C4-2B (cell line): ENCODE measurements around the gene NDUFB4.
"Not testable (repeated sequence)": the region's sequence is repeated elsewhere in the genome, so short reads cannot be mapped to it uniquely, and the experiment has no call there.

Source experiments
- ZFX ChIP-seq: fragments of 450-650 bp; IDR thresholded peaks from 2 replicates; pipeline ENCODE4 v1.6.1; 2017
- TF ChIP-seq, protein P1 (sequence below): fragments of 450-650 bp; conservative IDR thresholded peaks from 2 replicates; pipeline ENCODE4 v1.5.1; 2017; ENCODE audit warnings: mild to moderate bottlenecking

DNA sequence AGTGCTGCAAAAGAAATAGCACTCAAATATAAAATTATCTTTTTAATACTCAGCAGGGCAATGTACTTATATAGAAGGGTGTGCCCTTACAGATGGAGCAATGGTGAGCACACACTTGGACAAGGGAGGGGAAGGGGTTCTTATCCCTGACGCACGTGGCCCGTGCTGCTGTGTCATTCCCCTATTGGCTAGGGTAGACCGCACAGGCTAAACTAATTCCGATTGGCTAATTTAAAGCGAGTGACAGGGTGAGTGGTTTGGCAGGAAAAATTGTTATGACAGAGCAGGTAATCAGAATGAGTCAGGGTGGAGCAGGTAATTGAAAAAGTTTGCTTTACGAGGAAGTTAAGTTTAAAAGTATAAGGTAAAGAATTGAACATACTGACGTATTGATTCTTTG lies 20.6 kb downstream of the NDUFB4 start:
- TF ChIP-seq, protein P1, sequence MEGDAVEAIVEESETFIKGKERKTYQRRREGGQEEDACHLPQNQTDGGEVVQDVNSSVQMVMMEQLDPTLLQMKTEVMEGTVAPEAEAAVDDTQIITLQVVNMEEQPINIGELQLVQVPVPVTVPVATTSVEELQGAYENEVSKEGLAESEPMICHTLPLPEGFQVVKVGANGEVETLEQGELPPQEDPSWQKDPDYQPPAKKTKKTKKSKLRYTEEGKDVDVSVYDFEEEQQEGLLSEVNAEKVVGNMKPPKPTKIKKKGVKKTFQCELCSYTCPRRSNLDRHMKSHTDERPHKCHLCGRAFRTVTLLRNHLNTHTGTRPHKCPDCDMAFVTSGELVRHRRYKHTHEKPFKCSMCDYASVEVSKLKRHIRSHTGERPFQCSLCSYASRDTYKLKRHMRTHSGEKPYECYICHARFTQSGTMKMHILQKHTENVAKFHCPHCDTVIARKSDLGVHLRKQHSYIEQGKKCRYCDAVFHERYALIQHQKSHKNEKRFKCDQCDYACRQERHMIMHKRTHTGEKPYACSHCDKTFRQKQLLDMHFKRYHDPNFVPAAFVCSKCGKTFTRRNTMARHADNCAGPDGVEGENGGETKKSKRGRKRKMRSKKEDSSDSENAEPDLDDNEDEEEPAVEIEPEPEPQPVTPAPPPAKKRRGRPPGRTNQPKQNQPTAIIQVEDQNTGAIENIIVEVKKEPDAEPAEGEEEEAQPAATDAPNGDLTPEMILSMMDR, result not testable (repeated sequence)
- TF ChIP-seq ZFX, result not testable (repeated sequence)
